Body of pancreas (tissue), 4 donors: ENCODE measurements around the gene SUGCT.

Experiments
- POLR2A ChIP-seq, 3 donors: fragments of 450-650 bp; IDR thresholded peaks; one replicate each; pipeline ENCODE4 v1.6.1; 2016; ENCODE audit warnings: antibody characterized with exemption in 3 of 3, mild to moderate bottlenecking in 2 of 3
- TF ChIP-seq, protein P1 (sequence below), 7 experiments: fragments of 450-650 bp in 4 of 7; fragments of 200-600 bp in 3 of 7; sonication (generic) in 3 of 7; IDR thresholded peaks; one replicate each; pipeline ENCODE4 v1.5.1; 2016 to 2019; ENCODE audit warnings: antibody characterized with exemption in 7 of 7

DNA sequence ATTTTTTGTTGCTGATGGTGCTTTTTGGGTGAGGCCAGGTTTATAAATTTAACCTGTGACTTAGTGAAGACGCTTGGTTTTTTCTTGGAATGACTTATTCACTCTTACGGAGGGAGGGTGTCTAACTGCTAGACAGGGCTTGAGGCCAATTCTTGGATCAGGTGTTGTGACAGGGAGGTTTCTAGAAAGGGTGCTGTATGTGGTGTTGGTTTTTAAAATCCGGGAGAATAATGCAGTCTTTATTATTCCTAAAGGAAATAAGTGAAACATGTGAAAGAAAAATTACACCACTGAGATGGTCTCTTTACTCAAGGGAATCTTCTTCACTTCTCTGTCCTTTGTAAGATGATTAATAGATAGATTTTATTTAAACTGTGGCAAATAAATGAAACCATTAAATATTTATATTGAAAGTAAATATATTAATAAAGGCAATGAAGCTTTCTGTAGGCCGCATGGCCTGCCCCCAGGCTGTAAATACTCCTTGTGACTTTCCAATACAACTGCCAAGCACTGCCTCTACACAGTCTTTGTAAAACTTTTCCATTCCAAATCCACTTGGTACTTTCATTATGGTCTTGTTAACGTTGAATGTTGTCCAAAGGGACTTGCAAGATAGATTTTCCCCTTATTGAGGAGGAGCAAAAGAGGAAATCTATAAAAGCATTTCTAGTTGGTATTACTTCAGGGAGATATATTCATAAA lies 323.1 kb downstream of the SUGCT start:
- no peak for TF ChIP-seq POLR2A (IDR thresholded peaks at IDR 0.05)
- TF ChIP-seq, protein P1, sequence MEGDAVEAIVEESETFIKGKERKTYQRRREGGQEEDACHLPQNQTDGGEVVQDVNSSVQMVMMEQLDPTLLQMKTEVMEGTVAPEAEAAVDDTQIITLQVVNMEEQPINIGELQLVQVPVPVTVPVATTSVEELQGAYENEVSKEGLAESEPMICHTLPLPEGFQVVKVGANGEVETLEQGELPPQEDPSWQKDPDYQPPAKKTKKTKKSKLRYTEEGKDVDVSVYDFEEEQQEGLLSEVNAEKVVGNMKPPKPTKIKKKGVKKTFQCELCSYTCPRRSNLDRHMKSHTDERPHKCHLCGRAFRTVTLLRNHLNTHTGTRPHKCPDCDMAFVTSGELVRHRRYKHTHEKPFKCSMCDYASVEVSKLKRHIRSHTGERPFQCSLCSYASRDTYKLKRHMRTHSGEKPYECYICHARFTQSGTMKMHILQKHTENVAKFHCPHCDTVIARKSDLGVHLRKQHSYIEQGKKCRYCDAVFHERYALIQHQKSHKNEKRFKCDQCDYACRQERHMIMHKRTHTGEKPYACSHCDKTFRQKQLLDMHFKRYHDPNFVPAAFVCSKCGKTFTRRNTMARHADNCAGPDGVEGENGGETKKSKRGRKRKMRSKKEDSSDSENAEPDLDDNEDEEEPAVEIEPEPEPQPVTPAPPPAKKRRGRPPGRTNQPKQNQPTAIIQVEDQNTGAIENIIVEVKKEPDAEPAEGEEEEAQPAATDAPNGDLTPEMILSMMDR (IDR thresholded peaks at IDR 0.05), result no peak
